SU-DHL-6 (cell line): ENCODE measurements around the gene YWHAQ.

Experiments used
- EZH2phosphoT487 ChIP-seq: fragments of 200-600 bp; sonication (generic), shearing (Covaris generic); conservative IDR thresholded peaks from 2 replicates; pipeline ENCODE4 v1.6.1; 2018; ENCODE audit warnings: mild to moderate bottlenecking, antibody characterized with exemption, low read length, moderate library complexity, mixed read lengths
- TF ChIP-seq, protein P1 (sequence below): fragments of 200-600 bp; sonication (generic); IDR thresholded peaks from one replicate; pipeline ENCODE4 v1.5.1; 2017; ENCODE audit warnings: antibody characterized with exemption, mild to moderate bottlenecking, low read length, moderate library complexity; ENCODE audit not compliant: insufficient read depth, poor library complexity, severe bottlenecking

- TF ChIP-seq, protein P1, sequence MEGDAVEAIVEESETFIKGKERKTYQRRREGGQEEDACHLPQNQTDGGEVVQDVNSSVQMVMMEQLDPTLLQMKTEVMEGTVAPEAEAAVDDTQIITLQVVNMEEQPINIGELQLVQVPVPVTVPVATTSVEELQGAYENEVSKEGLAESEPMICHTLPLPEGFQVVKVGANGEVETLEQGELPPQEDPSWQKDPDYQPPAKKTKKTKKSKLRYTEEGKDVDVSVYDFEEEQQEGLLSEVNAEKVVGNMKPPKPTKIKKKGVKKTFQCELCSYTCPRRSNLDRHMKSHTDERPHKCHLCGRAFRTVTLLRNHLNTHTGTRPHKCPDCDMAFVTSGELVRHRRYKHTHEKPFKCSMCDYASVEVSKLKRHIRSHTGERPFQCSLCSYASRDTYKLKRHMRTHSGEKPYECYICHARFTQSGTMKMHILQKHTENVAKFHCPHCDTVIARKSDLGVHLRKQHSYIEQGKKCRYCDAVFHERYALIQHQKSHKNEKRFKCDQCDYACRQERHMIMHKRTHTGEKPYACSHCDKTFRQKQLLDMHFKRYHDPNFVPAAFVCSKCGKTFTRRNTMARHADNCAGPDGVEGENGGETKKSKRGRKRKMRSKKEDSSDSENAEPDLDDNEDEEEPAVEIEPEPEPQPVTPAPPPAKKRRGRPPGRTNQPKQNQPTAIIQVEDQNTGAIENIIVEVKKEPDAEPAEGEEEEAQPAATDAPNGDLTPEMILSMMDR: no peak
- no peak for TF ChIP-seq EZH2phosphoT487
These were observed 95.6 kb downstream of the YWHAQ start for GRCh38 chr2:9535177-9535576.
